Measurements from ENCODE around the gene RABGAP1.

The RABGAP1 gene

DNA sequence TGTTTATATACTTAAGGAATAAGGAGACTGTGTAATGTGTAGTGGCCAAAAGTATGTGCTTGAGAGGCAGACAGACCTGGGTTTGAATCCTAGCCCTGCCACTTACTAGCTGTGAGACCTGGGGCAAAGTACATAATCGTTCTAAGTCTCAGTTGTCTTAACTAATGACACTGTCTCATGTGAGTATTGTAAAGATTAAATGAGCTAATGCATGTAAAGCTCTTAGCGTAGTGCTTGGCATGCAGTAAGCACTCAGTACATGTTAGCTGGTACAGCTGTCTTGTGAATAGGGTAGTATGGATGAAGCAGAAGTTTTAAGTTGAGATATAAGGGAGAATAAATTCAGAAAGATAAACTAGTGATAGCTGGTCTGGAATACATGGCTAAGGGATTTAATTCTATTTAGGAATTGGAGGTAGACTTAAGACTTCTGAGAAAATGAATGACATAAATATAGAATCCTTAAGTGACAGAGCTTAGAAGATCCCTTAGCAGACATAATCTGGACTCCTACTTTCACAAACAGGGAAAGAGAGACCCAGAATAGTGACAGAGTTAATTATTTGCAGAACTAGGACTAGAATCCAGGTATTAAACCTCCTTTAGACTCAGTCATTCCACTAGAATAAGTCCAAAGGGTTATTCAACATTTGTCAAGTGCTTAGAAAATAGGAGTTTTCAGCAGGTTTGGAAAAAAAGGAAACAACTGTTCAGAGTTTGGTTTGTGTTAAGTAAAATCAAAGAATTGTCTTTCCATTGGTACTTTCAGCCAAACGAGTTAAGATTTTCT lies 105.8 kb downstream of the RABGAP1 start:
- peaks cover 8% of the 10 kb centered on the region for H3K9me3 ChIP-seq (ENCODE audit: control insufficient read depth, low read length)
- H3K27ac ChIP-seq (ENCODE audit: low read depth, low read length, severe bottlenecking), result no peak overlapping the region
- no peak overlapping the region for H3K4me3 ChIP-seq (ENCODE audit: extremely low read depth, insufficient read depth, low read length, poor library complexity, severe bottlenecking)
- H3K36me3 ChIP-seq (ENCODE audit: control insufficient read depth, insufficient read depth, low read length), result peaks cover 35% of the 10 kb centered on the region
- no peaks in the 10 kb centered on the region for H3K4me1 ChIP-seq (ENCODE audit: control insufficient read depth, insufficient read depth, low read length, poor library complexity, severe bottlenecking)
- 95 to 100% methylated on average over 2 of the region's 3 CpGs for WGBS, 2 experiments (ENCODE audit: insufficient coverage in 2 of 2)

DNA sequence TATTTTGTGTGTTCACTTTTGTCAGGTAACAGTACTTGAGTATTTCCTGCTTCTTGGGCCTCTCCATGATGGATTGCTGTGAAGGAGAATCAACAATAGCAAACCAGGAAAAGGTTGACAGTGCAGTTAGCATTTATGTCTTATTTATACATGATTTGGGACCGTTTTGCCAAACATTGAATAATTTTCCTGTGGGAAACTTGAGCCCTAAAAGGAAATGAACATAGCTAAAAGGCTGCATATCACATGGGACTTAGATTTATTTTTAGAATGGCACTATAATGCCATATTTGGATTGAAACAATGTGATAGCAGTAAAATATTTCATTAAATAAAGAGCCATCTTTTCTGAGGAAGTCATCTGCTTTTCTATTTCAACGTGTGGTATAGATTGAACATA lies 107.9 kb downstream of the RABGAP1 start:
- 83% methylated on average over 1 of the region's 2 CpGs; no CpG with 5 or more reads in 1 of the 2 experiments for WGBS, 2 experiments (ENCODE audit: insufficient coverage in 2 of 2)
- Histone ChIP-seq H3K36me3 (ENCODE audit: control insufficient read depth, insufficient read depth, low read length) (peaks cover 17% of the 10 kb centered on the region), H3K9me3 (ENCODE audit: control insufficient read depth, low read length) (no peaks in the 10 kb centered on the region), H3K27ac (ENCODE audit: low read depth, low read length, severe bottlenecking) (no peak overlapping the region), H3K4me1 (ENCODE audit: control insufficient read depth, insufficient read depth, low read length, poor library complexity, severe bottlenecking) (no peaks in the 10 kb centered on the region), H3K4me3 (ENCODE audit: extremely low read depth, insufficient read depth, low read length, poor library complexity, severe bottlenecking) (no peak overlapping the region)

DNA sequence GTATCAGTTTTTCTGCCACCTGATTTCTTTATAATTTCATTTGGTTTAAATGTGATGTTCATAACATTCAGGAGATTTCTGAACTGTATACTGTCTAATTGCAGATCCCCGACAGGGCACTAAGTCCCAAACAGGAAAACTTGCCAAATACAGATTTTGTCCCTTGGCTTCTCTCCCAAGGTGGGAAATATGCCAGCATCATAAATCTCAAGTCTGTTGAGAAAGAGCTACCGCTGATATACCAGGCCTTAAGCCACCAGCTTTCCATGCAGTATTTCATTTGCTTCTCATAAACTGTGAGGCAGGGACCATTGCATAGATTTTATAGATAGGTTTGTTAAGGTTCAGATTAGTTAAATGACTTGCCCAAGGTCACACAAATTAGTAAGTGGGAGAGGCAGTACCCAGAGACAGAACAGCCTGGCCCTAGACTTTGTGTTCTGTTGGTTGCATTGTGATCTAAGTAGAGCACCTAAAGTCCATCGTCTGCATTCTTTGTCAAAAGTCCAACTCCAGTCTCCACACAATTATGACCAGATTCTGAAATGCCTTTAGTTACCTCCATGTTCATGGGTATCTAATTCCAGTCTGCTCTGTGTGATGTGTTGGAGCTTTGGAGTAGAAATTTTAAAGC lies 108.9 kb downstream of the RABGAP1 start:
- Histone ChIP-seq H3K36me3 (ENCODE audit: control insufficient read depth, insufficient read depth, low read length) (peaks cover 12% of the 10 kb centered on the region), H3K9me3 (ENCODE audit: control insufficient read depth, low read length) (no peaks in the 10 kb centered on the region), H3K4me1 (ENCODE audit: control insufficient read depth, insufficient read depth, low read length, poor library complexity, severe bottlenecking) (no peaks in the 10 kb centered on the region), H3K4me3 (ENCODE audit: extremely low read depth, insufficient read depth, low read length, poor library complexity, severe bottlenecking) (no peak overlapping the region), H3K27ac (ENCODE audit: low read depth, low read length, severe bottlenecking) (no peak overlapping the region)
- 100% methylated on average over 1 to 2 of the region's 3 CpGs for WGBS, 2 experiments (ENCODE audit: insufficient coverage in 2 of 2)

DNA sequence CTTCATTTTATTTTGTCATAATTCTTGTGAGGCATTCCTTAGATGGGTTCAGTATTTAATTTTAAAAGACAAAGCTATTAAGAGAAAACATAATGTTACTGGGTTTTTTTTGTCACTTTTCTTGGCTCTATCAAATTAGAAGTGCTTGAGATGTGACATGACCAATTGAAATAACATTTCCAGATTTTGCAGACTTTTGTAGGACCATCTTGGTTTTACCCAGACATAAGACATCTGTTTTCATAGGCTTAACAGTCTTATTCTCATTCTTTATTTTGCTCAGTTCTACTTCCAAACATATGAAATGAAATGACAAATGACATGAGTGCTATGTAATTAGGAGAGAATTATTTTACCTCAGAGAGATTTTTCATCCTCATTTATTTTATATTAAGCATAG lies 112.2 kb downstream of the RABGAP1 start:
- Histone ChIP-seq H3K27ac (ENCODE audit: low read depth, low read length, severe bottlenecking) (no peak overlapping the region), H3K4me1 (ENCODE audit: control insufficient read depth, insufficient read depth, low read length, poor library complexity, severe bottlenecking) (no peaks in the 10 kb centered on the region), H3K36me3 (ENCODE audit: control insufficient read depth, insufficient read depth, low read length) (peaks cover 24% of the 10 kb centered on the region), H3K9me3 (ENCODE audit: control insufficient read depth, low read length) (no peaks in the 10 kb centered on the region), H3K4me3 (ENCODE audit: extremely low read depth, insufficient read depth, low read length, poor library complexity, severe bottlenecking) (no peak overlapping the region)

DNA sequence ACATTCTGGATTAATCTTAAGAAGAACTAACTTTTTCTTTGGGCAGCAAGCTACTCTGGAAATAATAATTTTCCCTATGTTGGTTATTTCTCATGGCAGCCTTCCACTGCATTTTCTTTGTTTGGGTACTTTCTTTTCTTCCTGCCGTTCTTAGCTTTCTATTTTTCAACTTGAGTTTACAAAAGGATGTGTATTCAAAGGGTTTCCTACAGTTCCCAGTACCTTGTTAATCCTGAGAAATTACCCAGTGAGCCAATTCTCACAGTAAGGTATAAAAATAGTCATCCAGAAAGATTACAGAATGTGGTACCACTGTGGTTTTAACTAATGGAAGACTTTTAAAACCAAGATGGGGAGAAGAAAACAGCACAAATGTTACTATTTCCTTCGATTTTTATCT lies 112.9 kb downstream of the RABGAP1 start:
- no peak overlapping the region for H3K27ac ChIP-seq (ENCODE audit: low read depth, low read length, severe bottlenecking)
- H3K4me3 ChIP-seq (ENCODE audit: extremely low read depth, insufficient read depth, low read length, poor library complexity, severe bottlenecking), result no peak overlapping the region
- H3K36me3 ChIP-seq (ENCODE audit: control insufficient read depth, insufficient read depth, low read length), result peaks cover 25% of the 10 kb centered on the region
- H3K4me1 ChIP-seq (ENCODE audit: control insufficient read depth, insufficient read depth, low read length, poor library complexity, severe bottlenecking), result no peaks in the 10 kb centered on the region
- 80% methylated on average over 1 of the region's 2 CpGs for WGBS, 2 experiments (ENCODE audit: insufficient coverage in 2 of 2)
- no peaks in the 10 kb centered on the region for H3K9me3 ChIP-seq (ENCODE audit: control insufficient read depth, low read length)

DNA sequence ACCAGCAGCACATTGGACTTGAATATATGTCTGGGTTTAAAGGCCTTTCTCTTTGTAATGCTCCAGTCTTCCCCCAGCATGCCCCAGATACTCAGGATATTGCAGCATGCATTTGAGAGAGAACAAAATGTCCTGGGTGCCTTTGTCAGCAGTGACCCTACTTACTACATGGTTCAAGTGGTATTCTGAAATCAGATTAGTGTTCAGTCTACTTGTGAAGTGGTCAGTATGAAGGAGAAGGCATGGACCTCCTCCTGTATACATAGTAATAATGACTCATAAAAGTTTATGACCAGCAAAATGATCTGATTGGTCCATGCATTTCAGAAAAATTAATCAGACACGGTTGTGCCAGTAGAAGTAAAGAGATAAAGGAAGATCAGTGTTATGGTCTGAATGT lies 118.0 kb downstream of the RABGAP1 start:
- Histone ChIP-seq H3K4me1 (ENCODE audit: control insufficient read depth, insufficient read depth, low read length, poor library complexity, severe bottlenecking) (no peaks in the 10 kb centered on the region), H3K9me3 (ENCODE audit: control insufficient read depth, low read length) (no peaks in the 10 kb centered on the region), H3K27ac (ENCODE audit: low read depth, low read length, severe bottlenecking) (no peak overlapping the region), H3K4me3 (ENCODE audit: extremely low read depth, insufficient read depth, low read length, poor library complexity, severe bottlenecking) (no peak overlapping the region), H3K36me3 (ENCODE audit: control insufficient read depth, insufficient read depth, low read length) (peaks cover 23% of the 10 kb centered on the region)
- WGBS, 2 experiments (ENCODE audit: insufficient coverage in 2 of 2), result 100% methylated on average over 1 of the region's 1 CpG; no CpG with 5 or more reads in 1 of the 2 experiments

DNA sequence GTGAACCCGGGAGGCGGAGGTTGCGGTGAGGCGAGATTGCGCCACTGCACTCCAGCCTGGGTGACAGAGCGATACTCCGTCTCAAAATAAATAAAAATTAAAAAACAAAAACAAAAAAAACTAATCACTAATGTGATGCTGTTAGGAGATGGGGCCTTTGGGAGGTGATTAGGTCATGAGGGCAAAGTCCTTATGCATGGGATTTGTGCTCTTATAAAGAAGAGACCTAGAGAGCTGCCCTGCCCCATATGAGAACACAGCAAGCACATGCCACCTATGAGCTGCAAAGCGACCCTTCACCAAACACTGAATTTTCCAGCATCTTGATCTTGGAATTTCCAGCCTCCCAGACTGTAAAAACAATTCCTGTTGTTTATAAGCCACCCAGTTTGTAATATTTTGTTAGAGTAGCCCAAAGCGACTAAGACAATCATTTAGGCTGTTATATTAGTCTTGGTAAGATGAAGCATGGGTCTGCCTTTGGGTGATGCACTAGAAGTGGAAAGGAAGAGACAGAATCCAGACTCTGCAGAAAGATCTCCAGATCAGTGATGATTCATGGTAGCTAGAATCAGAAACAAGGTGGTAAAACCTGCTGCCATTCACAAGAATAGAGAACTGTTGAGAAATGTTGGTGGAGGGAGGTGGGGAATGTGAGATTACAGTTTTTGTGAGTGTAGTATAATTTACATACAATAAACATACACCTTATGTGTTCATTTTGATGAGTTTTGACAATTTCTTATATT lies 118.8 kb downstream of the RABGAP1 start:
- H3K4me1 ChIP-seq (ENCODE audit: control insufficient read depth, insufficient read depth, low read length, poor library complexity, severe bottlenecking), result no peaks in the 10 kb centered on the region
- WGBS, 2 experiments (ENCODE audit: insufficient coverage in 2 of 2), result 80 to 100% methylated on average over 1 of the region's 9 CpGs
- H3K27ac ChIP-seq (ENCODE audit: low read depth, low read length, severe bottlenecking), result no peak overlapping the region
- H3K9me3 ChIP-seq (ENCODE audit: control insufficient read depth, low read length), result no peaks in the 10 kb centered on the region
- H3K4me3 ChIP-seq (ENCODE audit: extremely low read depth, insufficient read depth, low read length, poor library complexity, severe bottlenecking), result no peak overlapping the region
- peaks cover 21% of the 10 kb centered on the region for H3K36me3 ChIP-seq (ENCODE audit: control insufficient read depth, insufficient read depth, low read length)

DNA sequence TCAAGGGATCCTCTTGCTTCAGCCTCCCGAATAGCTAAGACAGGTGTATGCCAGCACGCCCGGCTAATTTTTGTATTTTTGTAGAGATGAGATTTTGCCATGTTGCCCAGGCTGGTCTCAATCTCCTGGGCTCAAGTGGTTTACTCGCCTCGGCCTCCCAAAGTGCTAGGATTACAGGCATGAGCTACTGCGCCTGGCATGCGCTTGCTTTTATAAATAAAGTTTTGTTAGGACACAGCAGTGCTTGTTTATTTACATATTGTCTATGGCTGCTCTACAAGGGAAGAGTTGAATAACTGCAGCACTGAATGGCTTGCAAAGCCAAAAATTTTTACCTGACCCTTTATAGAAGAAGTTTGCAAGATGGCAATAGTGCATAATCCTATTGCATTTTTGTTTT lies 120.4 kb downstream of the RABGAP1 start:
- Histone ChIP-seq H3K27ac (ENCODE audit: low read depth, low read length, severe bottlenecking) (no peak overlapping the region), H3K4me1 (ENCODE audit: control insufficient read depth, insufficient read depth, low read length, poor library complexity, severe bottlenecking) (no peaks in the 10 kb centered on the region), H3K4me3 (ENCODE audit: extremely low read depth, insufficient read depth, low read length, poor library complexity, severe bottlenecking) (no peak overlapping the region), H3K36me3 (ENCODE audit: control insufficient read depth, insufficient read depth, low read length) (peaks cover 21% of the 10 kb centered on the region), H3K9me3 (ENCODE audit: control insufficient read depth, low read length) (no peaks in the 10 kb centered on the region)
- WGBS, 2 experiments (ENCODE audit: insufficient coverage in 2 of 2), result 96 to 100% methylated on average over 2 to 5 of the region's 7 CpGs

DNA sequence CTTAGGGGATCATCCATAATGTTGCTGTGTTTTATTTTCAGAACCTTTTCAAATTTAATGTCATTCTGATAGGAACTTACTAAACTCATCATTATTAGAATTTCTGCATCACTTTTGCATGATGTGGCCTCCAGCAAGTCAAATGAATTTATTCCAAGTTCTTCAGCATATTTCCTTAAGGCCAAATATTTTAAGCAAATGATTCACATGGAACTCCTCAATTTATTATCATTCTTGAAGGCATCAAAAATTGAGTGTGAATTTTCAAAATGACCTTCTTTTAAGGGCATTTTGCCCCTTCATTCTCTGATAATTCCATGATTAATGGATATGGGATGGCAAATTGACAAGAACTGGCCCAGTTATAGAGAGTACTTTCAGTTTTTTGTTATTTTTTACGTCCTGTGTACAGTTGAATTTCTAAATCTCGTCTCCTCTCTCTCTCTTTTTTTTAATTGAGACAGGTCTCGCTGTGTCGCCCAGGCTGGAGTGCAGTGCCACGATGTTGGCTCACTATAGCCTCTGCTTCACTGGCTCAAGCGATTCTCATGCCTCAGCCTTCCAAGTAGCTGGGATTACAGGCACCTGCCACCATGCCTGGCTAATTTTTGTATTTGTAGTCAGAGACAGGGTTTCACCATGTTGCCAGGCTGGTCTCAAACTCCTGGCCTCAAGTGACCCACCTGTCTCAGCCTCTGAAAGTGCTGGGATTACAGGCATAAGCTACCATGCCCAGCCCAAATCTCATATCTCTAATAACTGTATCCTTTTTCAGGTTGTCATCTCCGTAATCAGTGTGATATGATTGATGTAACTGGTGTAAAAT lies 121.7 kb downstream of the RABGAP1 start:
- H3K36me3 ChIP-seq (ENCODE audit: control insufficient read depth, insufficient read depth, low read length), result peaks cover 30% of the 10 kb centered on the region

DNA sequence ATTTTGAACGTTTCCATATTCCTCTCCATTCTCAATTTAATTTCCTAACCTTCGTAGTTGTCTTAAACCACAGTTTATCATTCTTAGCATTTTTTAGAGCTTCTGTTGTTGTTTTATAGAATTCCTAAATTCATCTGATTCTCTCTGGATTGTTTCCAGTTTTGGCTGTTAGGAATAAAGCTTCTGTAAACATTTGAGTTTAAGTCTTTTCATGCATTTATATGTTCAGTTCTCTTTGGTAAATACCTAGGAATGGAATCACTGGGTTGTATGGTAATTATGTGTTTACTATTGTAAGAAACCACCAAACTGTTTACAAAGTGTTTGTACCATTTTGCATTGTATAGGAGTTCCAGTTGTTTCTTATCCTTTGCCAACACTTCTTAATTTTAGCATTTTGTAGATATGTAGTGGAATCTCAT lies 122.4 kb downstream of the RABGAP1 start:
- H3K9me3 ChIP-seq (ENCODE audit: control insufficient read depth, low read length), result no peaks in the 10 kb centered on the region
- H3K36me3 ChIP-seq (ENCODE audit: control insufficient read depth, insufficient read depth, low read length), result peaks cover 34% of the 10 kb centered on the region
- no peak overlapping the region for H3K27ac ChIP-seq (ENCODE audit: low read depth, low read length, severe bottlenecking)
- WGBS, 2 experiments (ENCODE audit: insufficient coverage in 2 of 2), result no CpG with 5 or more reads among the region's 2 CpGs
- no peaks in the 10 kb centered on the region for H3K4me1 ChIP-seq (ENCODE audit: control insufficient read depth, insufficient read depth, low read length, poor library complexity, severe bottlenecking)
- no peak overlapping the region for H3K4me3 ChIP-seq (ENCODE audit: extremely low read depth, insufficient read depth, low read length, poor library complexity, severe bottlenecking)

More for the DNA sequence above, 121.7 kb downstream of the RABGAP1 start:
- no peak overlapping the region for H3K27ac ChIP-seq (ENCODE audit: low read depth, low read length, severe bottlenecking)
- no peak overlapping the region for H3K4me3 ChIP-seq (ENCODE audit: extremely low read depth, insufficient read depth, low read length, poor library complexity, severe bottlenecking)
- H3K4me1 ChIP-seq (ENCODE audit: control insufficient read depth, insufficient read depth, low read length, poor library complexity, severe bottlenecking), result no peaks in the 10 kb centered on the region
- H3K9me3 ChIP-seq (ENCODE audit: control insufficient read depth, low read length), result no peaks in the 10 kb centered on the region
- WGBS, 2 experiments (ENCODE audit: insufficient coverage in 2 of 2), result 85 to 97% methylated on average over 6 of the region's 7 CpGs

All from mesodermal cell (in vitro differentiated cells).